Measurements from ENCODE around the gene WNT11.

- no peak for TF ChIP-seq POLR2A (IDR thresholded peaks at IDR 0.05)
- TF ChIP-seq, protein P1, sequence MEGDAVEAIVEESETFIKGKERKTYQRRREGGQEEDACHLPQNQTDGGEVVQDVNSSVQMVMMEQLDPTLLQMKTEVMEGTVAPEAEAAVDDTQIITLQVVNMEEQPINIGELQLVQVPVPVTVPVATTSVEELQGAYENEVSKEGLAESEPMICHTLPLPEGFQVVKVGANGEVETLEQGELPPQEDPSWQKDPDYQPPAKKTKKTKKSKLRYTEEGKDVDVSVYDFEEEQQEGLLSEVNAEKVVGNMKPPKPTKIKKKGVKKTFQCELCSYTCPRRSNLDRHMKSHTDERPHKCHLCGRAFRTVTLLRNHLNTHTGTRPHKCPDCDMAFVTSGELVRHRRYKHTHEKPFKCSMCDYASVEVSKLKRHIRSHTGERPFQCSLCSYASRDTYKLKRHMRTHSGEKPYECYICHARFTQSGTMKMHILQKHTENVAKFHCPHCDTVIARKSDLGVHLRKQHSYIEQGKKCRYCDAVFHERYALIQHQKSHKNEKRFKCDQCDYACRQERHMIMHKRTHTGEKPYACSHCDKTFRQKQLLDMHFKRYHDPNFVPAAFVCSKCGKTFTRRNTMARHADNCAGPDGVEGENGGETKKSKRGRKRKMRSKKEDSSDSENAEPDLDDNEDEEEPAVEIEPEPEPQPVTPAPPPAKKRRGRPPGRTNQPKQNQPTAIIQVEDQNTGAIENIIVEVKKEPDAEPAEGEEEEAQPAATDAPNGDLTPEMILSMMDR (IDR thresholded peaks at IDR 0.05), result no peak
Measured at GRCh38 chr11:76166314-76166713, 40.0 kb downstream of the WNT11 start.
